Measurements from ENCODE around the gene PTGFRN.

GRCh38 chr1:116914667-116915066, 5.0 kb downstream of the PTGFRN start:
- TF ChIP-seq CTCF (IDR thresholded peaks at IDR 0.05) (no peak), POLR2A (IDR thresholded peaks at IDR 0.05) (no peak)

Measured in esophagus squamous epithelium (tissue), 4 donors.